Myocyte (in vitro differentiated cells): ENCODE data around the gene POLR2C. TPM values are rescaled to one million over a fixed set of nuclear protein-coding genes. Genes with fewer than 3 reads are reported as not detected.

Experiments
- DNase-seq: peaks from one replicate; pipeline ENCODE4 v3.0.0-alpha.2; 2012; ENCODE audit warnings: low read depth
- total RNA-seq: library from RNA; depleted of rRNA; stranded (reverse); fragments of >200 nt; gene quantifications from 2 replicates; pipeline ENCODE4 v1.2.3, GENCODE V29; 2014

POLR2C gene
- total RNA-seq, 1 donor from 2014 or later = 119 TPM

DNA sequence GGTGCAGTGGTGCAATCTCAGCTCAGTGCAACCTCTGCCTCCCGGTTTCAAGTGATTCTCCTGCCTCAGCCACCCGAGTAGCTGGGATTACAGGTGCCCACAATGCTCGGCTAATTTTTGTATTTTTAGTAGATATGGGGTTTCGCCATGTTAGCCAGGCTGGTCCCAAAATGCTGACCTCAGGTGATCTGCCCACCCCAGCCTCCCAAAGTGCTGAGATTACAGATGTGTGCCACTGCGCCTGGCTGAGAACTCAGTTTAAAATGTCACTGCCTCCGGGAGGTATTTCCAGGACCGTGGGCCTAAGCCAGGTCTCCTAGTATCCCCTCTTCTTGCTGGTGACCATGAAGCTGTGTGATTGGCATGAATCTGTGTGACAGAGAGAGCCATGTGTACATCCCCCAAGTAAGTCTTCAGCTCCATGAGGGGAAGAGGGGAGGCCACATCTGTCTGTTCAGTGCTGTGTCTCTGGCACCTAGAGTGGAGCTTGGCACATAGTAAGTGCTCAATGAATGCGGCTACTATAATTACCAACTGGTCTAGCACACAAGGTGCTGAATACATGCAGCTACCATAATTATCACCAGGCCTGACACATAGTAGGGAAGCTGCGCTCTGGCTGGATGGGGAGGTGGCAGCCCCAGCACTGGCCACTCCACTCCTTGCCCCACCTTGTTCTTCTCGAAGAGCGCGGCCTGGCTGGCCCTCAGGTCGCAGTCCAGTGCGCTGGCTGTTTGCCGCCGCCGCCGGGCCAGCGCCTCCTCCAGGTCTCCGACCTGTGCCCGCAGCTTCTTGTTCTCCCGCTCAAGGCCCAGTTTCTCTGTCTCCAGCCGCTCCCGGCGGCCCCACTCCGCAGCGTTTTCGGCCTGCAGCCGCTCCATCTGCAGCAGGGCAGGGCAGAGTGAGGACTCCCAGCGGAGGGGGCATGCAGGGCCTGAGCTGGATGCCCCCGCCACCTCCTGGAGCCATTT is 55.2 kb downstream of the POLR2C start:
- DNase-seq = no peak

DNA sequence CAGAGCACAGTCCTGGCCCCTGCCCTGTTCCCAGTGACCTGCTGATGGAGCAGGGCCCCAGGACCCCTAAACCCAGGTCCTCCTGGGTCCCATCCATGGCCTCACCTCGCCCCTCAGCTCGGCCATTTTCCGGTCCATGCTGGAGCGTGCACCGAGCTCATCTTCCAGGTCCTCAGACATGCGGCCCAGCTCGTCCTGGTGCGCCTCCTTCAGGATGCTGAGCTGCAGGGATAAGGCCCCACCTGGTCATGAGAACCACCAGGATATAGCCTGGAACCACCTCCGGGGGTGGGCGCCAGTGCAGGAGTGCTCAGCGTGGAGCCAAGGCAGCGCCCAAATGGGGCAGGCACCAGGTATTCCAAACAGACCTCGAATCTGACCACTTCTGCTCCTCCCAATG is 56.0 kb downstream of the POLR2C start:
- no peak for DNase-seq

DNA sequence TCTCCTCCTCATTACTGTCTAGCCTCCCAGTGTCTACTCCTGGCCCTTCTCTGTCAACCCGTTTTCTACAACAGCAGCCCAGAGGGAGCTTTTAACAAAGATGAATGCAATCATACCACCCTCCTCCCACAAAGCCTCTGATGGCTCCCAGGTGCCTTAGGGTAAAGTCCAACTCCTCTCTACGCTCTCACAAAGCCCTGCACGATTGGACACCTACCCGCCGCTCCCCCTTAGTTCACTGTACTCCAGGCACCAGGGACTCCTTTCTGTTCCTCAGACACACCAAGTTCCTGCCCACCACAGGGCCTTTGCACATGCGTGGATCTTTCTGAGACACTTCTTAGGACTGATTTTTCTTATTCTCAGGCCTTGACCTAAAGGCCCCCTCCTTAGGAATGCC is 56.4 kb downstream of the POLR2C start:
- DNase-seq = no peak

DNA sequence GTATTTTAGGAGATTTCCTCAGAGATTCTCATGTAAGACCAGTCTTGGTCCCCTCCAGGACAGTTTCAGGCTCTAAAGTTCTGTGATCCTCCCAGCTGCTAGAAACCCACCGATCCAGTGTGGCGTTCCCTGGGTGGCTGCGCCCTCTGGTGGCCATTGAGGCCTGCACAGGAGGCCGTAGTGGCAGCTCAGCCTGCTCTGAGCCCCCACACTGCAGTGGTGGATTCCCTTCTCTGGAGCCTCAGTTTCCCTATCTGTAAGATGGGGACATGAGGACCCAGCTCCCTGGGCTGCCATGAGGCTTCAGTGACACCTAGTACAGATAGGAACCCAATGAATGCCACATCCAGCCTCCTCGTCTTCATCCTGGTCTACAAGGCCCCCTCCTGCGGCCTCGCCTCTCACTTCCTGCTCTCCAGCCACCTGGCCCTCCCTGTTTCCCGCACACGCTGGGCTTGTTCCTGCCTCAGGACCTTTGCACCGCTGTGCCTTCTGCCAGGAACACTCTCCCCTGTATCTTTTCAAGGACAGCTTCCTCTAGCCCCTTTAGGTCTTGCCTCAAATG is 57.4 kb downstream of the POLR2C start:
- peak; percentile 71 for DNase-seq

Other genes with a start within 250 kb of the POLR2C start
- 60.6 and 76.3 TPM in 2 replicates for gene ARL2BP, start 217.4 kb upstream of the POLR2C start, total RNA-seq
- not detected in 2 replicates for gene PLLP, start 178.0 kb upstream of the POLR2C start, total RNA-seq
- gene CCL22, start 103.9 kb upstream of the POLR2C start, total RNA-seq = not detected in 2 replicates
- gene CX3CL1, start 90.2 kb upstream of the POLR2C start, total RNA-seq = not detected in 2 replicates
- gene CCL17, start 57.9 kb upstream of the POLR2C start, total RNA-seq = not detected in 2 replicates
- 74.6 and 78.8 TPM in 2 replicates for gene CIAPIN1, start 15.3 kb upstream of the POLR2C start, total RNA-seq
- 91.8 and 115 TPM in 2 replicates for gene COQ9, start 15.2 kb upstream of the POLR2C start, total RNA-seq
- 10.2 and 11.7 TPM in 2 replicates for gene DOK4, start 23.8 kb downstream of the POLR2C start, total RNA-seq
- 12.1 and 13.2 TPM in 2 replicates for gene CCDC102A, start 73.9 kb downstream of the POLR2C start, total RNA-seq
- gene ADGRG5, start 80.0 kb downstream of the POLR2C start, total RNA-seq = not detected in 2 replicates
- gene ADGRG1, start 166.0 kb downstream of the POLR2C start, total RNA-seq = 38.8 and 173 TPM in 2 replicates
- gene ADGRG3, start 205.6 kb downstream of the POLR2C start, total RNA-seq = 0.31 TPM in 1 of 2 replicates, not detected in the other
- not detected in 2 replicates for gene DRC7, start 232.1 kb downstream of the POLR2C start, total RNA-seq